H9 (cell line): ENCODE measurements around the gene HOOK2. TPM values are rescaled to one million over a fixed set of nuclear protein-coding genes. Genes with fewer than 3 reads are reported as not detected.

Experiments
- DNase-seq: peaks from one replicate; pipeline ENCODE4 v3.0.0-alpha.2; 2017
- H2AFZ ChIP-seq: one replicate; pipeline ENCODE4 v1.6.1; 2013; ENCODE audit warnings: mild to moderate bottlenecking, low read length, control low read depth, moderate library complexity
- H2AK5ac ChIP-seq: 2 replicates; pipeline ENCODE4 v1.6.1; 2013; ENCODE audit warnings: low read length, control low read depth, mixed read lengths; ENCODE audit not compliant: insufficient read length
- H2BK120ac ChIP-seq: one replicate; pipeline ENCODE4 v1.6.1; 2013; ENCODE audit warnings: low read depth, mild to moderate bottlenecking, low read length, control low read depth, inconsistent platforms; ENCODE audit not compliant: poor library complexity, severe bottlenecking
- H2BK12ac ChIP-seq: 2 replicates; pipeline ENCODE4 v1.6.1; 2013; ENCODE audit warnings: low read length, control low read depth, mixed read lengths, low read depth; ENCODE audit not compliant: insufficient read length
- H2BK15ac ChIP-seq: 2 replicates; pipeline ENCODE4 v1.6.1; 2013; ENCODE audit warnings: low read depth, low read length, control low read depth
- H2BK20ac ChIP-seq: one replicate; pipeline ENCODE4 v1.6.1; 2013; ENCODE audit warnings: low read depth, mild to moderate bottlenecking, low read length, control low read depth, inconsistent platforms; ENCODE audit not compliant: poor library complexity, severe bottlenecking
- H2BK5ac ChIP-seq: 2 replicates; pipeline ENCODE4 v1.6.1; 2013; ENCODE audit warnings: low read length, control low read depth, mixed read lengths; ENCODE audit not compliant: insufficient read length
- H3K14ac ChIP-seq: 2 replicates; pipeline ENCODE4 v1.6.1; 2013; ENCODE audit warnings: low read length, control low read depth; ENCODE audit not compliant: insufficient read depth
- H3K18ac ChIP-seq: 2 replicates; pipeline ENCODE4 v1.6.1; 2013; ENCODE audit warnings: low read depth, mild to moderate bottlenecking, mixed read lengths, low read length, control low read depth; ENCODE audit not compliant: insufficient read length
- H3K23ac ChIP-seq: 2 replicates; pipeline ENCODE4 v1.6.1; 2013; ENCODE audit warnings: low read length, control low read depth, mixed read lengths, low read depth; ENCODE audit not compliant: insufficient read length
- H3K23me2 ChIP-seq: 2 replicates; pipeline ENCODE4 v1.6.1; 2013; ENCODE audit warnings: low read depth, mild to moderate bottlenecking, mixed read lengths, low read length, control low read depth; ENCODE audit not compliant: insufficient read length, poor library complexity, severe bottlenecking
- H3K27ac ChIP-seq: 2 replicates; pipeline ENCODE4 v1.5.1; 2013; ENCODE audit warnings: low read length, control low read depth, mixed read lengths, low read depth; ENCODE audit not compliant: insufficient read length
- H3K27me3 ChIP-seq: 2 replicates; pipeline ENCODE4 v1.6.1; 2013; ENCODE audit warnings: low read length, control low read depth, inconsistent platforms; ENCODE audit not compliant: insufficient read depth
- H3K4ac ChIP-seq: 2 replicates; pipeline ENCODE4 v1.6.1; 2013; ENCODE audit warnings: low read depth, mild to moderate bottlenecking, control low read depth, inconsistent platforms, low read length, moderate library complexity
- H3K4me1 ChIP-seq: 2 replicates; pipeline ENCODE4 v1.6.1; 2013; ENCODE audit warnings: low read length, control low read depth, inconsistent platforms; ENCODE audit not compliant: insufficient read depth
- H3K4me2 ChIP-seq: 2 replicates; pipeline ENCODE4 v1.6.1; 2013; ENCODE audit warnings: low read length, control low read depth, mixed read lengths; ENCODE audit not compliant: insufficient read length, insufficient read depth
- H3K56ac ChIP-seq: 2 replicates; pipeline ENCODE4 v1.6.1; 2013; ENCODE audit warnings: low read depth, mild to moderate bottlenecking, mixed read lengths, low read length, control low read depth; ENCODE audit not compliant: insufficient read length
- H3K79me1 ChIP-seq: 2 replicates; pipeline ENCODE4 v1.6.1; 2013; ENCODE audit warnings: low read depth, mild to moderate bottlenecking, moderate library complexity, low read length, control low read depth, inconsistent platforms; ENCODE audit not compliant: insufficient read depth, poor library complexity, severe bottlenecking
- H3K79me2 ChIP-seq: 2 replicates; pipeline ENCODE4 v1.6.1; 2013; ENCODE audit warnings: low read length, control low read depth, inconsistent platforms; ENCODE audit not compliant: insufficient read depth
- H3K9ac ChIP-seq: 2 replicates; pipeline ENCODE4 v1.6.1; 2013; ENCODE audit warnings: low read length, control low read depth, mixed read lengths; ENCODE audit not compliant: insufficient read length; ENCODE audit errors: extremely low read depth
- H3K9me3 ChIP-seq: one replicate; pipeline ENCODE4 v1.6.1; 2013; ENCODE audit warnings: low read depth, low read length, inconsistent platforms; ENCODE audit not compliant: control insufficient read depth
- H3T11ph ChIP-seq: one replicate; pipeline ENCODE4 v1.6.1; 2013; ENCODE audit warnings: mild to moderate bottlenecking, low read length, control low read depth, inconsistent platforms
- H4K20me1 ChIP-seq: one replicate; pipeline ENCODE4 v1.6.1; 2013; ENCODE audit not compliant: control insufficient read depth, insufficient read length, insufficient read depth
- H4K5ac ChIP-seq: 2 replicates; pipeline ENCODE4 v1.6.1; 2013; ENCODE audit warnings: low read depth, mild to moderate bottlenecking, mixed read lengths, low read length, control low read depth; ENCODE audit not compliant: insufficient read length
- H4K8ac ChIP-seq: replicated peaks from 2 replicates; pipeline ENCODE4 v1.6.1; 2013; ENCODE audit warnings: low read length, control low read depth, mixed read lengths, low read depth; ENCODE audit not compliant: insufficient read length
- H4K91ac ChIP-seq: 2 replicates; pipeline ENCODE4 v1.6.1; 2013; ENCODE audit warnings: low read depth, mild to moderate bottlenecking, moderate library complexity, mixed read lengths, low read length, control low read depth; ENCODE audit not compliant: insufficient read length
- H3K27ac Mint-ChIP-seq, 3 experiments: 2 replicates in 2 of 3; 3 replicates in 1 of 3; pipeline ENCODE4 v1.8.0; 2020 to 2021; ENCODE audit warnings: mixed read lengths in 3 of 3, mild to moderate bottlenecking in 1 of 3, moderate library complexity in 1 of 3
- H3K27me3 Mint-ChIP-seq: 2 replicates; pipeline ENCODE4 v1.8.0; 2021; ENCODE audit warnings: low read depth, mild to moderate bottlenecking, moderate library complexity, mixed read lengths
- H3K36me3 Mint-ChIP-seq, 3 experiments: 2 replicates in 2 of 3; 3 replicates in 1 of 3; pipeline ENCODE4 v1.8.0; 2020 to 2021; ENCODE audit warnings: low read depth in 3 of 3, mixed read lengths in 3 of 3; ENCODE audit not compliant: insufficient read depth in 1 of 3
- H3K4me1 Mint-ChIP-seq, 2 experiments: 2 replicates each; pipeline ENCODE4 v1.8.0; 2020; ENCODE audit warnings: mixed read lengths in 2 of 2
- H3K4me3 Mint-ChIP-seq, 2 experiments: 2 replicates in 1 of 2; 3 replicates in 1 of 2; pipeline ENCODE4 v1.8.0; 2020 to 2021; ENCODE audit warnings: mild to moderate bottlenecking in 2 of 2, mixed read lengths in 2 of 2, moderate library complexity in 1 of 2
- H3K9me3 Mint-ChIP-seq, 2 experiments: 2 replicates in 1 of 2; 3 replicates in 1 of 2; pipeline ENCODE4 v1.8.0; 2020; ENCODE audit warnings: mild to moderate bottlenecking in 2 of 2, mixed read lengths in 2 of 2, moderate library complexity in 1 of 2
- CTCF ChIP-seq: fragments of 200-600 bp; sonication (generic); conservative IDR thresholded peaks from 3 replicates; pipeline ENCODE4 v1.8.0; 2021; ENCODE audit warnings: antibody characterized with exemption, mild to moderate bottlenecking
- WGBS: extraction: QIAGEN DNeasy Blood & Tissue Kit; methylation state at CpG from one replicate; pipeline ENCODE4 v1.1.7; 2013; ENCODE audit warnings: missing lambda C conversion rate, low lambda C conversion rate, mixed read lengths; ENCODE audit not compliant: insufficient read length; ENCODE audit errors: extremely low coverage; 5-methylcytosine and 5-hydroxymethylcytosine counted together
- total RNA-seq: library from RNA; stranded (reverse); gene quantifications from 2 replicates; pipeline ENCODE4 v1.2.1, GENCODE V29; 2021

HOOK2 gene
- total RNA-seq, 1 experiment from 2014 or later: 64.7 TPM

GRCh38 chr19:12804051-12804450, 28.7 kb upstream of the HOOK2 start:
- H2BK120ac ChIP-seq: no peak overlapping the region
- H3K27me3 ChIP-seq: no peaks in the 10 kb centered on the region
- Mint-ChIP-seq H3K4me1 (peaks cover 16 to 27% of the 10 kb centered on the region in 2 experiments), H3K9me3 (no peaks in the 10 kb centered on the region; a peak in 1 of 5 replicates), H3K4me3 (peak overlapping the region in 1 of 2 experiments; percentile 42; a peak in 1 of 5 replicates), H3K27ac (peak overlapping the region in 1 of 3 experiments; percentile 83; a peak in 1 of 7 replicates), H3K27me3 (peaks cover 6% of the 10 kb centered on the region), H3K36me3 (peaks cover 14 to 41% (median 27%) of the 10 kb centered on the region in 3 experiments)
- H3K56ac ChIP-seq: no peak overlapping the region
- no peaks in the 10 kb centered on the region for H3K79me2 ChIP-seq
- H2AK5ac ChIP-seq: no peak overlapping the region
- no peaks in the 10 kb centered on the region; the same call in 1 of the 2 replicates for H3K4me1 ChIP-seq
- H2AFZ ChIP-seq: no peak overlapping the region
- peaks cover 28% of the 10 kb centered on the region for H3K23me2 ChIP-seq
- no peaks in the 10 kb centered on the region for H3K9me3 ChIP-seq
- no peaks in the 10 kb centered on the region for H4K20me1 ChIP-seq
- H2BK5ac ChIP-seq: no peak overlapping the region
- H2BK20ac ChIP-seq: no peak overlapping the region
- H3T11ph ChIP-seq: no peak overlapping the region
- no peak for TF ChIP-seq CTCF
- WGBS: no CpG with 5 or more reads among the region's 26 CpGs
- no peak overlapping the region for H3K9ac ChIP-seq
- H4K8ac ChIP-seq: no peak overlapping the region
- H3K14ac ChIP-seq: no peak overlapping the region
- H3K18ac ChIP-seq: no peak overlapping the region
- H3K4me2 ChIP-seq: no peak overlapping the region
- H3K4ac ChIP-seq: no peak overlapping the region
- peaks cover 4% of the 10 kb centered on the region for H3K79me1 ChIP-seq
- H3K27ac ChIP-seq: no peak overlapping the region
- H4K5ac ChIP-seq: no peak overlapping the region
- H3K23ac ChIP-seq: no peak overlapping the region
- H2BK15ac ChIP-seq: no peak overlapping the region
- no peak overlapping the region for H2BK12ac ChIP-seq
- DNase-seq: no peak
- no peak overlapping the region for H4K91ac ChIP-seq
